B cell (primary cell): ENCODE measurements around the gene DYNC2H1.

Experiments used
- EZH2 ChIP-seq: IDR thresholded peaks from 2 replicates; pipeline ENCODE4 v1.6.1; 2012; ENCODE audit warnings: borderline replicate concordance, low read depth, mild to moderate bottlenecking, moderate library complexity, low read length; ENCODE audit not compliant: insufficient read depth, poor library complexity, severe bottlenecking
- TF ChIP-seq, protein P1 (sequence below): fragments of 200-600 bp; IDR thresholded peaks from one replicate; pipeline ENCODE4 v1.8.0; 2022; ENCODE audit warnings: antibody characterized with exemption, mild to moderate bottlenecking

DNA sequence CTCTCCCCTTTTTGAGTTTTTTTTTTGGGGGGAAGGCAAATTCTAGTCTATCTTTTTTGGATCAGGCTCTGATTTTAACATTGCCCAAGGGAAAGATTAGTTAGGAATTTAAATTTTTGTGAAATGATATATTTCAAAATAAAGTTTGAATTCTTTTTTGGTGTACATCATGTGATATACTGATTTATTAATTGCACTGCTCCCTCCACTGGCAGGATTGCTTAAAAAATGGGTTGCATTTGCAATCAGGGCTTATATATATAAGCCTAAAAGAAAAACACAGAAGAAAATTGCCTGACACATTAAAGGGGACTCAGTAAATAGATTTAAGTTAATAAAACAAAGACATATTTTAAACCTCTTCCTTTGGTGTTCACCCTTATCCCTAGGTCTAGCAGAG, 1.2 kb downstream of the DYNC2H1 start:
- no peak for TF ChIP-seq EZH2
- TF ChIP-seq, protein P1, sequence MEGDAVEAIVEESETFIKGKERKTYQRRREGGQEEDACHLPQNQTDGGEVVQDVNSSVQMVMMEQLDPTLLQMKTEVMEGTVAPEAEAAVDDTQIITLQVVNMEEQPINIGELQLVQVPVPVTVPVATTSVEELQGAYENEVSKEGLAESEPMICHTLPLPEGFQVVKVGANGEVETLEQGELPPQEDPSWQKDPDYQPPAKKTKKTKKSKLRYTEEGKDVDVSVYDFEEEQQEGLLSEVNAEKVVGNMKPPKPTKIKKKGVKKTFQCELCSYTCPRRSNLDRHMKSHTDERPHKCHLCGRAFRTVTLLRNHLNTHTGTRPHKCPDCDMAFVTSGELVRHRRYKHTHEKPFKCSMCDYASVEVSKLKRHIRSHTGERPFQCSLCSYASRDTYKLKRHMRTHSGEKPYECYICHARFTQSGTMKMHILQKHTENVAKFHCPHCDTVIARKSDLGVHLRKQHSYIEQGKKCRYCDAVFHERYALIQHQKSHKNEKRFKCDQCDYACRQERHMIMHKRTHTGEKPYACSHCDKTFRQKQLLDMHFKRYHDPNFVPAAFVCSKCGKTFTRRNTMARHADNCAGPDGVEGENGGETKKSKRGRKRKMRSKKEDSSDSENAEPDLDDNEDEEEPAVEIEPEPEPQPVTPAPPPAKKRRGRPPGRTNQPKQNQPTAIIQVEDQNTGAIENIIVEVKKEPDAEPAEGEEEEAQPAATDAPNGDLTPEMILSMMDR, result no peak
